H1 (cell line): ENCODE results near the gene PRSS50. TPM values are rescaled to one million over a fixed set of nuclear protein-coding genes. Genes with fewer than 3 reads are reported as not detected.

ENCODE experiments used
- CHD7 ChIP-seq: fragments of 300-600 bp; sonication (generic); IDR thresholded peaks from 2 replicates; pipeline ENCODE4 v1.7.1; 2012; ENCODE audit warnings: low read length, moderate library complexity, mild to moderate bottlenecking, inconsistent platforms; ENCODE audit not compliant: insufficient replicate concordance
- EP300 ChIP-seq, 2 experiments: IDR thresholded peaks; 1 replicate in 1 of 2; 2 replicates in 1 of 2; pipeline ENCODE4 v1.6.1; 2011 to 2012; ENCODE audit warnings: low read depth in 2 of 2, low read length in 2 of 2, mild to moderate bottlenecking in 2 of 2, borderline replicate concordance in 1 of 2, inconsistent platforms in 1 of 2, moderate library complexity in 1 of 2
- EZH2 ChIP-seq: fragments of 200-600 bp; sonication (generic); IDR thresholded peaks from 2 replicates; pipeline ENCODE4 v1.7.1; 2012; ENCODE audit warnings: low read depth, mild to moderate bottlenecking, moderate library complexity, low read length, inconsistent platforms; ENCODE audit not compliant: severe bottlenecking
- MAFK ChIP-seq: IDR thresholded peaks from 2 replicates; pipeline ENCODE4 v1.6.1; 2012; ENCODE audit warnings: low read depth, mild to moderate bottlenecking, improper control_type of control experiment, low read length
- NRF1 ChIP-seq: IDR thresholded peaks from 2 replicates; pipeline ENCODE4 v1.6.1; 2011; ENCODE audit warnings: mild to moderate bottlenecking, low read depth, low read length, improper control_type of control experiment
- POLR2AphosphoS5 ChIP-seq: IDR thresholded peaks from 2 replicates; pipeline ENCODE4 v1.6.1; 2011; ENCODE audit warnings: low read depth, low read length
- POU5F1 ChIP-seq: IDR thresholded peaks from 2 replicates; pipeline ENCODE4 v1.6.1; 2011; ENCODE audit warnings: low read depth, mild to moderate bottlenecking, low read length, moderate library complexity
- RNF2 ChIP-seq: fragments of 200-900, 300-1000 bp; sonication (generic); IDR thresholded peaks from 2 replicates; pipeline ENCODE4 v1.7.1; 2016; ENCODE audit warnings: borderline replicate concordance, low read depth, mild to moderate bottlenecking, antibody characterized with exemption, low read length; ENCODE audit not compliant: poor library complexity, severe bottlenecking; ENCODE audit errors: missing control alignments
- polyA plus RNA-seq, 7 experiments: library from polyadenylated mRNA; depleted of rRNA in 3 of 7; stranded (reverse) in 5 of 7; unstranded in 2 of 7; fragments of >200 nt in 5 of 7; fragments of 200-250 nt in 2 of 7; gene quantifications; 1 replicate in 5 of 7; 2 replicates in 1 of 7; 4 replicates in 1 of 7; pipeline versions ENCODE4 v1.2.1 to v1.2.3, GENCODE V29; 2011 to 2013; ENCODE audit warnings: missing spikeins in 2 of 7, mixed read lengths in 2 of 7
- total RNA-seq: library from RNA; stranded (reverse); fragmentation: NEBNext Ultra II Directional; extraction: Animal tissue kit (Norgen Biotek cat#: 25700); gene quantifications from 2 replicates; pipeline ENCODE4 v1.2.1, GENCODE V29; 2021

The PRSS50 gene
- total and polyA plus RNA-seq, 2 of the 8 experiments (the other 6 are each of a cell fraction or from before 2014, with no cell fraction given), result 0.47 to 0.71 TPM

- TF ChIP-seq CHD7 (no peak), POLR2AphosphoS5 (no peak), MAFK (no peak), EZH2 (no peak), RNF2 (no peak), POU5F1 (no peak), NRF1 (no peak), EP300 (IDR thresholded peaks at IDR 0.05; ENCODE audit: borderline replicate concordance in 1 of 2, low read depth in 2 of 2, low read length in 2 of 2) (no peak)
Measured at GRCh38 chr3:46695962-46696894, 21.4 kb downstream of the PRSS50 start (continued).
